AG08395 (cell line): ENCODE data around the gene HRK.
A peak's percentile ranks its signal among the peaks of the same experiment; 100 is the strongest.
"Not testable (repeated sequence)": the region's sequence is repeated elsewhere in the genome, so short reads cannot be mapped to it uniquely, and the experiment has no call there.

Experiments
- DNase-seq: peaks from one replicate; pipeline ENCODE4 v3.0.0; 2012; ENCODE audit warnings: mixed read lengths, low spot score

Gene HRK

GRCh38 chr12:116818948-116819832 is 62.1 kb downstream of the HRK start:
- DNase-seq: peak; percentile 98

- peak; percentile 14 for DNase-seq
These were observed 62.8 kb downstream of the HRK start for GRCh38 chr12:116818341-116818856.

GRCh38 chr12:116814766-116815165 is 66.5 kb downstream of the HRK start:
- DNase-seq: not testable (repeated sequence)

GRCh38 chr12:116813271-116814041 is 67.8 kb downstream of the HRK start:
- no peak for DNase-seq

- no peak for DNase-seq
These were observed 69.0 kb downstream of the HRK start for GRCh38 chr12:116812238-116812637.

- no peak for DNase-seq
These were observed 72.8 kb downstream of the HRK start for GRCh38 chr12:116808113-116809105.

- no peak for DNase-seq
These were observed 73.7 kb downstream of the HRK start for GRCh38 chr12:116807546-116807945.

GRCh38 chr12:116806845-116807440 is 74.3 kb downstream of the HRK start:
- DNase-seq: no peak
